Measurements from ENCODE around the gene SQSTM1. TPM values are rescaled to one million over a fixed set of nuclear protein-coding genes. Genes with fewer than 3 reads are reported as not detected.

SQSTM1 gene
- total RNA-seq, 1 donor from 2014 or later: 27.6 TPM

DNA sequence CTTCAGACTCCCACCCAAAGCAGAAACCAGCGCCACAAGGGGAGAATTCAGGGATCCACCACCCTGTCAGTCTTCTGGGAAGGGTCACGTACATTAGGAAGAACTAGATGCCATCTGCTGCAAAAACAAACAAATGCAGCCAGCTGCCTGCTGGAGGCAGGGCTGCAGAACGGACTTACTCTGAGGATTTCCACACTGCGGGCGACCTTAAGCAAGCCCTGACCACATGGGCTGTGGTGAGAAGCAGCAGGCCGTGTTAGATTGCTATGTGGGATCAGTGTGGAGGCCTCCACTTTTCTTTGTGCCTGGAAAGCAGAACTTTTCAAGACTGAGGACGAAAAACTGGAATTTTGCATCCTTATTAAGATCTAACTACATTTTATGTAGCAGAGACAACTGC is 40.3 kb upstream of the SQSTM1 start:
- Histone ChIP-seq H3K27ac (no peak overlapping the region), H3K4me3 (no peak overlapping the region), H3K9me3 (ENCODE audit: low read depth) (no peaks in the 10 kb centered on the region), H3K4me1 (no peaks in the 10 kb centered on the region), H4K20me1 (ENCODE audit: low read depth) (peaks cover 4% of the 10 kb centered on the region), H3K9ac (no peak overlapping the region), H3K36me3 (no peaks in the 10 kb centered on the region), H3K4me2 (no peak overlapping the region), H2AFZ (replicated peaks) (no peak overlapping the region), H3F3A (ENCODE audit: low read depth) (no peaks in the 10 kb centered on the region), H3K27me3 (no peaks in the 10 kb centered on the region), H3K79me2 (ENCODE audit: low read depth) (no peaks in the 10 kb centered on the region)
- Mint-ChIP-seq H3K36me3 (peaks cover 30% of the 10 kb centered on the region), H3K4me1 (no peaks in the 10 kb centered on the region), H3K9me3 (no peaks in the 10 kb centered on the region), H3K27me3 (ENCODE audit: insufficient read depth, low read depth) (no peaks in the 10 kb centered on the region), H3K27ac (no peak overlapping the region), H3K4me3 (no peak overlapping the region)
- DNase-seq (ENCODE audit: low spot score): no peak
- TF ChIP-seq EZH2 (IDR thresholded peaks at IDR 0.05) (no peak), EZH2phosphoT487 (IDR thresholded peaks at IDR 0.05) (no peak)
- TF ChIP-seq, protein P1, sequence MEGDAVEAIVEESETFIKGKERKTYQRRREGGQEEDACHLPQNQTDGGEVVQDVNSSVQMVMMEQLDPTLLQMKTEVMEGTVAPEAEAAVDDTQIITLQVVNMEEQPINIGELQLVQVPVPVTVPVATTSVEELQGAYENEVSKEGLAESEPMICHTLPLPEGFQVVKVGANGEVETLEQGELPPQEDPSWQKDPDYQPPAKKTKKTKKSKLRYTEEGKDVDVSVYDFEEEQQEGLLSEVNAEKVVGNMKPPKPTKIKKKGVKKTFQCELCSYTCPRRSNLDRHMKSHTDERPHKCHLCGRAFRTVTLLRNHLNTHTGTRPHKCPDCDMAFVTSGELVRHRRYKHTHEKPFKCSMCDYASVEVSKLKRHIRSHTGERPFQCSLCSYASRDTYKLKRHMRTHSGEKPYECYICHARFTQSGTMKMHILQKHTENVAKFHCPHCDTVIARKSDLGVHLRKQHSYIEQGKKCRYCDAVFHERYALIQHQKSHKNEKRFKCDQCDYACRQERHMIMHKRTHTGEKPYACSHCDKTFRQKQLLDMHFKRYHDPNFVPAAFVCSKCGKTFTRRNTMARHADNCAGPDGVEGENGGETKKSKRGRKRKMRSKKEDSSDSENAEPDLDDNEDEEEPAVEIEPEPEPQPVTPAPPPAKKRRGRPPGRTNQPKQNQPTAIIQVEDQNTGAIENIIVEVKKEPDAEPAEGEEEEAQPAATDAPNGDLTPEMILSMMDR (IDR thresholded peaks at IDR 0.05): no peak

DNA sequence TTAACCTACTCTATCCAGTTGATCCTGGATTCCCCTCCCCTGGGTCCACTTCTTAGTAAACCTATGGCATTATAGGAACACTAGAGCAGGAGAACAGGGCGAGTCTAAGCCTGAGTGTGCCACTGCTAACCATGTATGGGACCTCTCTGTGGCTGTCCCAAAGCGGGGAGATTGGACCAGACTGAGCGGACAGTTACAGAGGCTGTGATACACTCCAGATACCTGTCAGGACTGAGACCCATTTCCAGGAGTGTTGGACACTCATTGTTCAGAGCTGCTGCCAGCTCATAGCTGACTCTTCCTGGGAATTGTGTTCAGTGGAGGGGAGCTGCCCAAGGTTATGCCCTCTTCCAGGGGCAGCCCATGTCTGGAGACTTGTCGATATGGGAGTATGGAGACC is 38.9 kb upstream of the SQSTM1 start:
- Histone ChIP-seq H3K79me2 (ENCODE audit: low read depth) (no peaks in the 10 kb centered on the region), H3K27me3 (no peaks in the 10 kb centered on the region), H4K20me1 (ENCODE audit: low read depth) (no peaks in the 10 kb centered on the region), H3K4me1 (no peaks in the 10 kb centered on the region), H3K9me3 (ENCODE audit: low read depth) (no peaks in the 10 kb centered on the region), H3K27ac (no peak overlapping the region), H3K36me3 (no peaks in the 10 kb centered on the region), H2AFZ (replicated peaks) (no peak overlapping the region), H3K4me2 (no peak overlapping the region), H3K4me3 (no peak overlapping the region), H3K9ac (no peak overlapping the region), H3F3A (ENCODE audit: low read depth) (no peaks in the 10 kb centered on the region)
- Mint-ChIP-seq H3K36me3 (peaks cover 27% of the 10 kb centered on the region), H3K4me3 (no peak overlapping the region), H3K27ac (peak overlapping the region; percentile 54), H3K9me3 (peaks cover 2% of the 10 kb centered on the region), H3K4me1 (no peaks in the 10 kb centered on the region), H3K27me3 (ENCODE audit: insufficient read depth, low read depth) (peaks cover 3% of the 10 kb centered on the region)
- DNase-seq (ENCODE audit: low spot score): no peak
- TF ChIP-seq EZH2 (IDR thresholded peaks at IDR 0.05) (no peak), EZH2phosphoT487 (IDR thresholded peaks at IDR 0.05) (no peak)

DNA sequence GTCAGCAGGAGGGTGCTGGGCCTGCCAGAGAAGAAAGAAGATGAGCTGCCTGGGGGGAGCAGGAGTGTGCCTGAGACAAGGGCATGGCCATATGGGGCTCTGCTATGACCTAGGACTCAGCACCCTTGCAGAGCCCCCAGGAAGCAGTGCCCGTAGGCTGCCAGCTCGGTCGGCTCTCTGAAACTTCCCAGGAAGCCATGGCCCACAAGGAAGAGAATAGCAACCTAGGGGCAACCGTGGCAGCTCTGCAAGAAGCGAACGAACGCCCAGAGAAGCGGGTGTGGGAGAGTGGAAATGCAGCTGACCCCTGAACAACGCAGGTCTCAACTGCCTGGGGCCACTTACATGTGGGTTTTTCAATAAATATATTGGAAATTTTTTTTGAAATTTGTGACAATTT is 37.6 kb upstream of the SQSTM1 start:
- no peak overlapping the region for H3K4me3 Mint-ChIP-seq
- peaks cover 2% of the 10 kb centered on the region for H3K9me3 Mint-ChIP-seq
- H3K36me3 Mint-ChIP-seq: peaks cover 24% of the 10 kb centered on the region
- no peak for DNase-seq (ENCODE audit: low spot score)
- H3K27me3 Mint-ChIP-seq (ENCODE audit: insufficient read depth, low read depth): peaks cover 3% of the 10 kb centered on the region
- H3K9ac ChIP-seq: no peak overlapping the region
- H3K79me2 ChIP-seq (ENCODE audit: low read depth): no peaks in the 10 kb centered on the region
- H3F3A ChIP-seq (ENCODE audit: low read depth): no peaks in the 10 kb centered on the region
- no peak overlapping the region for H3K27ac ChIP-seq
- H3K27ac Mint-ChIP-seq: no peak overlapping the region
- no peak overlapping the region for H3K4me2 ChIP-seq
- H3K36me3 ChIP-seq: no peaks in the 10 kb centered on the region
- TF ChIP-seq EZH2 (IDR thresholded peaks at IDR 0.05) (no peak), EZH2phosphoT487 (IDR thresholded peaks at IDR 0.05) (no peak)
- TF ChIP-seq, protein P1 (IDR thresholded peaks at IDR 0.05): no peak
- no peak overlapping the region for H3K4me3 ChIP-seq
- H3K4me1 Mint-ChIP-seq: no peaks in the 10 kb centered on the region
- no peaks in the 10 kb centered on the region for H3K4me1 ChIP-seq
- H2AFZ ChIP-seq (replicated peaks): no peak overlapping the region
- H4K20me1 ChIP-seq (ENCODE audit: low read depth): no peaks in the 10 kb centered on the region
- no peaks in the 10 kb centered on the region for H3K27me3 ChIP-seq
- no peaks in the 10 kb centered on the region for H3K9me3 ChIP-seq (ENCODE audit: low read depth)

DNA sequence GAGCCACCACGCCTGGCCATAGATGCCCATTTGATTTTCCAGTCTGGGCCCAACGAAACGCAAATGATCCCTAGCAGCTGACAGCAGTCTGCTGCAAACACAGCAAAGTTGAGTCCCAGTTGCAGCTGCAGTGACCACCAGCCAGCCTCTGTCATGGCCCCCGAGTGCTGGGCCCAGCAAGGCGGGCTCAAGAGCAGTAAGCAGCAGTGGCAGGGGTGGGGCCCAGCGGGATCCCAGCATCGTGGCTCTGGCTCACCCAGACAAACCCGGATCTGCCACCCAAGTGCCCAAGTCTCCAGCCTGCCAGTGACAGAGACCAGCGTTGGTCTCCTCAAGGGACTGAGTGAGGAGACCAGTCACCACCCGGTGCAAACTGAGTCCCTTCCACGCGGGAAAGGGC is 33.8 kb upstream of the SQSTM1 start:
- Histone ChIP-seq H3K27me3 (no peaks in the 10 kb centered on the region), H3K4me2 (no peak overlapping the region), H3K9me3 (ENCODE audit: low read depth) (no peaks in the 10 kb centered on the region), H3K4me1 (no peaks in the 10 kb centered on the region), H3K9ac (no peak overlapping the region), H3K4me3 (no peak overlapping the region), H2AFZ (replicated peaks) (no peak overlapping the region), H3K79me2 (ENCODE audit: low read depth) (no peaks in the 10 kb centered on the region), H3K36me3 (no peaks in the 10 kb centered on the region), H4K20me1 (ENCODE audit: low read depth) (no peaks in the 10 kb centered on the region), H3F3A (ENCODE audit: low read depth) (no peaks in the 10 kb centered on the region), H3K27ac (no peak overlapping the region)
- no peak for DNase-seq (ENCODE audit: low spot score)
- Mint-ChIP-seq H3K27me3 (ENCODE audit: insufficient read depth, low read depth) (peaks cover 3% of the 10 kb centered on the region), H3K36me3 (peaks cover 13% of the 10 kb centered on the region), H3K9me3 (peaks cover 4% of the 10 kb centered on the region), H3K27ac (no peak overlapping the region), H3K4me3 (no peak overlapping the region), H3K4me1 (no peaks in the 10 kb centered on the region)
- TF ChIP-seq EZH2phosphoT487 (IDR thresholded peaks at IDR 0.05): no peak

Data from neural progenitor cell (in vitro differentiated cells).